22Rv1 (cell line): Measurements from ENCODE around the gene KCNJ13.

ENCODE experiments used
- ZFX ChIP-seq: fragments of 450-650 bp; IDR thresholded peaks from 2 replicates; pipeline ENCODE4 v1.6.1; 2017; ENCODE audit warnings: antibody characterized with exemption, borderline replicate concordance
- TF ChIP-seq, protein P1 (sequence below): fragments of 450-650 bp; IDR thresholded peaks from 2 replicates; pipeline ENCODE4 v1.5.1; 2017; ENCODE audit warnings: mild to moderate bottlenecking

GRCh38 chr2:232798187-232798586 lies 21.8 kb upstream of the KCNJ13 start:
- TF ChIP-seq, protein P1, sequence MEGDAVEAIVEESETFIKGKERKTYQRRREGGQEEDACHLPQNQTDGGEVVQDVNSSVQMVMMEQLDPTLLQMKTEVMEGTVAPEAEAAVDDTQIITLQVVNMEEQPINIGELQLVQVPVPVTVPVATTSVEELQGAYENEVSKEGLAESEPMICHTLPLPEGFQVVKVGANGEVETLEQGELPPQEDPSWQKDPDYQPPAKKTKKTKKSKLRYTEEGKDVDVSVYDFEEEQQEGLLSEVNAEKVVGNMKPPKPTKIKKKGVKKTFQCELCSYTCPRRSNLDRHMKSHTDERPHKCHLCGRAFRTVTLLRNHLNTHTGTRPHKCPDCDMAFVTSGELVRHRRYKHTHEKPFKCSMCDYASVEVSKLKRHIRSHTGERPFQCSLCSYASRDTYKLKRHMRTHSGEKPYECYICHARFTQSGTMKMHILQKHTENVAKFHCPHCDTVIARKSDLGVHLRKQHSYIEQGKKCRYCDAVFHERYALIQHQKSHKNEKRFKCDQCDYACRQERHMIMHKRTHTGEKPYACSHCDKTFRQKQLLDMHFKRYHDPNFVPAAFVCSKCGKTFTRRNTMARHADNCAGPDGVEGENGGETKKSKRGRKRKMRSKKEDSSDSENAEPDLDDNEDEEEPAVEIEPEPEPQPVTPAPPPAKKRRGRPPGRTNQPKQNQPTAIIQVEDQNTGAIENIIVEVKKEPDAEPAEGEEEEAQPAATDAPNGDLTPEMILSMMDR, result no peak
- no peak for TF ChIP-seq ZFX
